K562 (cell line): ENCODE data around the gene DPY19L1. TPM values are rescaled to one million over a fixed set of nuclear protein-coding genes. Genes with fewer than 3 reads are reported as not detected.

Experiments
- BMI1 ChIP-seq: fragments of 150-350 bp; IDR thresholded peaks from 2 replicates; pipeline ENCODE4 v1.6.1; 2014; ENCODE audit warnings: low read length
- COPS2 ChIP-seq: fragments of 450-650 bp; conservative IDR thresholded peaks from 2 replicates; pipeline ENCODE4 v1.6.1; 2016; ENCODE audit warnings: mild to moderate bottlenecking, moderate library complexity
- DMBX1 ChIP-seq: fragments of 250-450 bp; sonication (Bioruptor Pico); IDR thresholded peaks from 2 replicates; pipeline ENCODE4 v1.8.0; 2022; ENCODE audit warnings: inconsistent platforms, mild to moderate bottlenecking, moderate library complexity, borderline replicate concordance
- EHMT2 ChIP-seq: fragments of 450-650 bp; IDR thresholded peaks from 2 replicates; pipeline ENCODE4 v1.6.1; 2018; ENCODE audit warnings: antibody characterized with exemption
- ELF2 ChIP-seq: fragments of 250-450 bp; sonication (Bioruptor Pico); IDR thresholded peaks from 2 replicates; pipeline ENCODE4 v1.5.0; 2021; ENCODE audit warnings: mild to moderate bottlenecking
- EP300 ChIP-seq: IDR thresholded peaks from 2 replicates; pipeline ENCODE4 v1.6.1; 2012; ENCODE audit warnings: low read length, improper control_type of control experiment
- ESRRB ChIP-seq: fragments of 250-450 bp; sonication (Bioruptor Pico); IDR thresholded peaks from 2 replicates; pipeline ENCODE4 v1.5.0; 2020; ENCODE audit warnings: mild to moderate bottlenecking, moderate library complexity, borderline replicate concordance
- ETV1 ChIP-seq: fragments of 450-650 bp; conservative IDR thresholded peaks from 2 replicates; pipeline ENCODE4 v1.6.1; 2016; ENCODE audit warnings: missing genetic modification characterization, control low read depth, low read depth, missing compliant biosample characterization
- FOXJ3 ChIP-seq: sonication (generic); formaldehyde crosslinking; IDR thresholded peaks from 2 replicates; pipeline ENCODE4 v1.4.0; 2020; ENCODE audit warnings: mild to moderate bottlenecking, missing genetic modification reagents
- JUN ChIP-seq, 2 experiments: sonication (generic) in 1 of 2; formaldehyde crosslinking in 1 of 2; IDR thresholded peaks; 2 replicates each; pipeline versions ENCODE4 v1.6.1 to v1.8.0; 2012 to 2022; ENCODE audit warnings: borderline replicate concordance in 2 of 2, mild to moderate bottlenecking in 2 of 2, improper control_type of control experiment in 1 of 2, low read depth in 1 of 2, low read length in 1 of 2, missing genetic modification reagents in 1 of 2
- KAT8 ChIP-seq: fragments of 450-650 bp; IDR thresholded peaks from 2 replicates; pipeline ENCODE4 v1.6.1; 2016; ENCODE audit warnings: low read depth, mild to moderate bottlenecking
- MAZ ChIP-seq, 2 experiments: fragments of 450-650 bp in 1 of 2; sonication (generic) in 1 of 2; formaldehyde crosslinking; IDR thresholded peaks in 1 of 2; conservative IDR thresholded peaks in 1 of 2; 2 replicates each; pipeline versions ENCODE4 v1.4.0 to v1.5.0; 2020; ENCODE audit warnings: mild to moderate bottlenecking in 1 of 2, missing genetic modification reagents in 1 of 2
- NCOR1 ChIP-seq: fragments of 450-650 bp; IDR thresholded peaks from 2 replicates; pipeline ENCODE4 v1.6.1; 2016; ENCODE audit warnings: mild to moderate bottlenecking, moderate library complexity
- NFXL1 ChIP-seq: fragments of 450-650 bp; formaldehyde crosslinking; IDR thresholded peaks from 2 replicates; pipeline ENCODE4 v1.4.0; 2021; ENCODE audit warnings: mild to moderate bottlenecking
- NR2F6 ChIP-seq: fragments of 450-650 bp; formaldehyde crosslinking; IDR thresholded peaks from 2 replicates; pipeline ENCODE4 v1.4.0; 2020; ENCODE audit warnings: mild to moderate bottlenecking
- PHB2 ChIP-seq: fragments of 450-650 bp; IDR thresholded peaks from 2 replicates; pipeline ENCODE4 v1.6.1; 2017; ENCODE audit warnings: low read depth
- RBFOX2 ChIP-seq: fragments of 200-400 bp; formaldehyde crosslinking; IDR thresholded peaks from 2 replicates; pipeline ENCODE4 v1.6.1; 2017; ENCODE audit warnings: low read depth, mild to moderate bottlenecking, low read length, moderate library complexity
- RFX5 ChIP-seq: IDR thresholded peaks from 2 replicates; pipeline ENCODE4 v1.6.1; 2011; ENCODE audit warnings: low read depth, mild to moderate bottlenecking, improper control_type of control experiment, low read length
- WHSC1 ChIP-seq: IDR thresholded peaks from one replicate; pipeline ENCODE4 v1.6.1; 2012; ENCODE audit warnings: low read length, control low read depth, inconsistent platforms
- ZBTB7A ChIP-seq: IDR thresholded peaks from 2 replicates; pipeline ENCODE4 v1.6.1; 2011; ENCODE audit warnings: low read depth, mild to moderate bottlenecking, low read length, moderate library complexity, borderline replicate concordance; ENCODE audit not compliant: control insufficient read depth
- ZSCAN32 ChIP-seq: fragments of 450-650 bp; formaldehyde crosslinking; IDR thresholded peaks from 2 replicates; pipeline ENCODE4 v1.4.0; 2020; ENCODE audit warnings: mild to moderate bottlenecking, moderate library complexity
- polyA plus RNA-seq, 8 experiments: library from polyadenylated mRNA; depleted of rRNA in 4 of 8; stranded (reverse) in 5 of 8; unstranded in 3 of 8; fragments of >200 nt; fragmentation: Nextera tagmentation in 2 of 8; fragmentation: Illumina TruSeq in 1 of 8; extraction: Ambion mirVana in 2 of 8; extraction: Trizol in 1 of 8; gene quantifications; 2 replicates each; pipeline versions ENCODE4 v1.2.1 to v1.2.3, GENCODE V29; 2011 to 2014; ENCODE audit warnings: inconsistent platforms in 1 of 8, missing spikeins in 1 of 8
- total RNA-seq, 7 experiments: library from RNA; depleted of rRNA in 6 of 7; stranded (reverse); fragments of >200 nt in 6 of 7; fragmentation: Illumina TruSeq in 2 of 7; extraction: Trizol in 2 of 7; gene quantifications; 2 replicates each; pipeline versions ENCODE4 v1.2.1 to v1.2.3, GENCODE V29; 2011 to 2021; ENCODE audit warnings: low replicate concordance in 1 of 7
- TF ChIP-seq, protein P1 (sequence below), 3 experiments: IDR thresholded peaks in 2 of 3; conservative IDR thresholded peaks in 1 of 3; 2 replicates each; pipeline ENCODE4 v1.5.1; 2011 to 2012; ENCODE audit warnings: low read length in 3 of 3, mild to moderate bottlenecking in 3 of 3, control low read depth in 2 of 3, improper control_type of control experiment in 1 of 3, inconsistent platforms in 1 of 3, low read depth in 1 of 3, mixed read lengths in 1 of 3, moderate library complexity in 1 of 3; ENCODE audit not compliant: insufficient read depth in 2 of 3
- TF ChIP-seq, protein P2 (sequence below): sonication (generic); formaldehyde crosslinking; IDR thresholded peaks from 2 replicates; pipeline ENCODE4 v1.8.0; 2022; ENCODE audit warnings: mild to moderate bottlenecking, missing genetic modification reagents
- TF ChIP-seq, protein P3 (sequence below): fragments of 450-650 bp; conservative IDR thresholded peaks from 2 replicates; pipeline ENCODE4 v1.6.1; 2016; ENCODE audit warnings: missing genetic modification characterization, low read depth, mild to moderate bottlenecking, control low read depth, missing compliant biosample characterization
- TF ChIP-seq, protein P4 (sequence below): fragments of 450-650 bp; formaldehyde crosslinking; IDR thresholded peaks from 2 replicates; pipeline ENCODE4 v1.4.0; 2020; ENCODE audit warnings: mild to moderate bottlenecking, moderate library complexity

The DPY19L1 gene
- total and polyA plus RNA-seq, 9 of the 15 experiments (the other 6 are each of a cell fraction or from before 2014, with no cell fraction given) = 4.0 to 34.3 (median 22.1) TPM

DNA sequence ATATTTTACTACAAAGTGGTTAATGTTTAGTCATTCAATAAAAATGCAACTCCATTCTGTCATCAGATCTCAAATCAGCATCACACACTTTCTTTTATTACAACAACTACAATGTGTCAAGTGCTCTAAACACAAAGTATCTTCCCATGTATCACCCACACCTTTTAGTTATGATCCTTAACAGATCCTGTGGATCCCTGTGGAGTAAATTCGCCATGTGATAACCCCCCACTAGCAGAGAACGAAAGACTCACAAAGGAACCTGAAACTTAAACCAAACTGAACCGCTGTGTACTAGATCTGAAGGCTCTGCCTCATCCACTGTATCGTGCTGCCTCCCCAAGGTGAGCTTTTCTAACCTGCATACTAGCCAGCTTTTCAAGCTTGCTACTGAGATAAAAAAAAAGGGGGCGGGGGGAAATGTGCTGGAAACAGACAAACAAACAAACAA is 1.7 kb downstream of the DPY19L1 start (continued):
- TF ChIP-seq, protein P1, sequence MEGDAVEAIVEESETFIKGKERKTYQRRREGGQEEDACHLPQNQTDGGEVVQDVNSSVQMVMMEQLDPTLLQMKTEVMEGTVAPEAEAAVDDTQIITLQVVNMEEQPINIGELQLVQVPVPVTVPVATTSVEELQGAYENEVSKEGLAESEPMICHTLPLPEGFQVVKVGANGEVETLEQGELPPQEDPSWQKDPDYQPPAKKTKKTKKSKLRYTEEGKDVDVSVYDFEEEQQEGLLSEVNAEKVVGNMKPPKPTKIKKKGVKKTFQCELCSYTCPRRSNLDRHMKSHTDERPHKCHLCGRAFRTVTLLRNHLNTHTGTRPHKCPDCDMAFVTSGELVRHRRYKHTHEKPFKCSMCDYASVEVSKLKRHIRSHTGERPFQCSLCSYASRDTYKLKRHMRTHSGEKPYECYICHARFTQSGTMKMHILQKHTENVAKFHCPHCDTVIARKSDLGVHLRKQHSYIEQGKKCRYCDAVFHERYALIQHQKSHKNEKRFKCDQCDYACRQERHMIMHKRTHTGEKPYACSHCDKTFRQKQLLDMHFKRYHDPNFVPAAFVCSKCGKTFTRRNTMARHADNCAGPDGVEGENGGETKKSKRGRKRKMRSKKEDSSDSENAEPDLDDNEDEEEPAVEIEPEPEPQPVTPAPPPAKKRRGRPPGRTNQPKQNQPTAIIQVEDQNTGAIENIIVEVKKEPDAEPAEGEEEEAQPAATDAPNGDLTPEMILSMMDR (IDR thresholded peaks at IDR 0.05 in 2 of 3, conservative IDR thresholded peaks at IDR 0.05 in 1 of 3; ENCODE audit: insufficient read depth in 2 of 3, low read depth in 1 of 3, low read length in 3 of 3) = peak; percentile 10 to 65 (median 49); a peak in 4 of 6 replicates
- TF ChIP-seq JUN (IDR thresholded peaks at IDR 0.05; ENCODE audit: borderline replicate concordance, low read depth, low read length) (no peak), JUN (CRISPR knock-in tag; IDR thresholded peaks at IDR 0.05; ENCODE audit: borderline replicate concordance) (no peak), BMI1 (no peak), MAZ (CRISPR knock-in tag; conservative IDR thresholded peaks at IDR 0.05 in 1 of 2, IDR thresholded peaks at IDR 0.05 in 1 of 2) (peak in 1 of 2 experiments; percentile 6; a peak in 1 of 4 replicates), ZBTB7A (no peak), EHMT2 (no peak), WHSC1 (no peak), ETV1 (tag) (no peak), FOXJ3 (CRISPR knock-in tag) (no peak), ELF2 (CRISPR knock-in tag) (no peak), ESRRB (CRISPR knock-in tag) (no peak), EP300 (0 out of 2 replicates have a peak, but pooled peaks have one; percentile 20), NFXL1 (CRISPR knock-in tag) (no peak), COPS2 (no peak), DMBX1 (no peak), PHB2 (no peak), RBFOX2 (no peak), ZSCAN32 (CRISPR knock-in tag) (no peak), RFX5 (no peak), KAT8 (no peak), NCOR1 (no peak), NR2F6 (CRISPR knock-in tag) (no peak)
- TF ChIP-seq, protein P2, sequence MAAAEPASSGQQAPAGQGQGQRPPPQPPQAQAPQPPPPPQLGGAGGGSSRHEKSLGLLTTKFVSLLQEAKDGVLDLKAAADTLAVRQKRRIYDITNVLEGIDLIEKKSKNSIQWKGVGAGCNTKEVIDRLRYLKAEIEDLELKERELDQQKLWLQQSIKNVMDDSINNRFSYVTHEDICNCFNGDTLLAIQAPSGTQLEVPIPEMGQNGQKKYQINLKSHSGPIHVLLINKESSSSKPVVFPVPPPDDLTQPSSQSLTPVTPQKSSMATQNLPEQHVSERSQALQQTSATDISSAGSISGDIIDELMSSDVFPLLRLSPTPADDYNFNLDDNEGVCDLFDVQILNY (CRISPR knock-in tag) = no peak
- TF ChIP-seq, protein P3, sequence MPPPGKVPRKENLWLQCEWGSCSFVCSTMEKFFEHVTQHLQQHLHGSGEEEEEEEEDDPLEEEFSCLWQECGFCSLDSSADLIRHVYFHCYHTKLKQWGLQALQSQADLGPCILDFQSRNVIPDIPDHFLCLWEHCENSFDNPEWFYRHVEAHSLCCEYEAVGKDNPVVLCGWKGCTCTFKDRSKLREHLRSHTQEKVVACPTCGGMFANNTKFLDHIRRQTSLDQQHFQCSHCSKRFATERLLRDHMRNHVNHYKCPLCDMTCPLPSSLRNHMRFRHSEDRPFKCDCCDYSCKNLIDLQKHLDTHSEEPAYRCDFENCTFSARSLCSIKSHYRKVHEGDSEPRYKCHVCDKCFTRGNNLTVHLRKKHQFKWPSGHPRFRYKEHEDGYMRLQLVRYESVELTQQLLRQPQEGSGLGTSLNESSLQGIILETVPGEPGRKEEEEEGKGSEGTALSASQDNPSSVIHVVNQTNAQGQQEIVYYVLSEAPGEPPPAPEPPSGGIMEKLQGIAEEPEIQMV = no peak
- TF ChIP-seq, protein P4, sequence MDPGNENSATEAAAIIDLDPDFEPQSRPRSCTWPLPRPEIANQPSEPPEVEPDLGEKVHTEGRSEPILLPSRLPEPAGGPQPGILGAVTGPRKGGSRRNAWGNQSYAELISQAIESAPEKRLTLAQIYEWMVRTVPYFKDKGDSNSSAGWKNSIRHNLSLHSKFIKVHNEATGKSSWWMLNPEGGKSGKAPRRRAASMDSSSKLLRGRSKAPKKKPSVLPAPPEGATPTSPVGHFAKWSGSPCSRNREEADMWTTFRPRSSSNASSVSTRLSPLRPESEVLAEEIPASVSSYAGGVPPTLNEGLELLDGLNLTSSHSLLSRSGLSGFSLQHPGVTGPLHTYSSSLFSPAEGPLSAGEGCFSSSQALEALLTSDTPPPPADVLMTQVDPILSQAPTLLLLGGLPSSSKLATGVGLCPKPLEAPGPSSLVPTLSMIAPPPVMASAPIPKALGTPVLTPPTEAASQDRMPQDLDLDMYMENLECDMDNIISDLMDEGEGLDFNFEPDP (CRISPR knock-in tag) = no peak
